Cardiac fibroblast (primary cell): ENCODE measurements around the gene DNPEP.

Source experiments
- DNase-seq, 2 donors: peaks; one replicate each; pipeline versions ENCODE4 v3.0.0 to v3.0.0-alpha.2; 2010; ENCODE audit warnings: low read depth in 2 of 2
- H3K4me3 ChIP-seq, 2 donors: replicated peaks in 1 of 2; 1 replicate in 1 of 2; 2 replicates in 1 of 2; pipeline ENCODE4 v1.5.1; 2011; ENCODE audit warnings: low read depth in 2 of 2, low read length in 2 of 2, mild to moderate bottlenecking in 2 of 2, moderate library complexity in 1 of 2
- TF ChIP-seq, protein P1 (sequence below): IDR thresholded peaks from one replicate; pipeline ENCODE4 v1.5.1; 2011; ENCODE audit warnings: low read depth, mild to moderate bottlenecking, low read length, inconsistent platforms

Gene DNPEP

DNA sequence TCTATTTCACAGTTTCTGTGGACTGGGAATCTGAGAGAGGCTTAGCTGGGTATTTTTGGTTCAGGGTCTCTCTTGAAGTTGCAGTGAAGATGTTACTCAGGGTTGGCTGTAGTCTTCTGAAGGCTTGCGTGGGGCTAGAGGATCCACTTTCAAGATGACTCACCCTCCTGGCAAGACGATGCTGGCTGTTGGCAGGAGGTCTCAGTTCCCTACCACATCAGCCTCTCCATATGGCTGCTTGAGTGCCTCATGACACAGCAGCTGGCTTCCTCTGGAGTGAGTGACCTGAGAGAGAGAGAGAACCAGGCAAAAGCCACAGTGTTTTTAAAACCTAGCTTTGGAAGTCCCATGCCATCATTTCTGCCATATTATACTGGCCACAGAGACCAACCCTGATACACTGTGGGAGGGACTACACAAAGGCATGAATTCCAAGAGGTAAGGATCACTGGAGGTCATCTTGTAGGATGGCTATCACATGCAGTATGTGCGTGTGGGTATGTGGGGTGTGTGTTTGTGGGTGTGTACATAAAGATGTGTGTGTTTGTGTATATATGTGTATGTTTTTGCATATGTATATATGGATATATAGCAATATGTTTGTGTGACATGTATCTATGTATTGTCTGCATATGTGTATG, 25.1 kb downstream of the DNPEP start:
- peak; percentile 95 for DNase-seq
- H3K4me3 ChIP-seq: no peak overlapping the region
- TF ChIP-seq, protein P1, sequence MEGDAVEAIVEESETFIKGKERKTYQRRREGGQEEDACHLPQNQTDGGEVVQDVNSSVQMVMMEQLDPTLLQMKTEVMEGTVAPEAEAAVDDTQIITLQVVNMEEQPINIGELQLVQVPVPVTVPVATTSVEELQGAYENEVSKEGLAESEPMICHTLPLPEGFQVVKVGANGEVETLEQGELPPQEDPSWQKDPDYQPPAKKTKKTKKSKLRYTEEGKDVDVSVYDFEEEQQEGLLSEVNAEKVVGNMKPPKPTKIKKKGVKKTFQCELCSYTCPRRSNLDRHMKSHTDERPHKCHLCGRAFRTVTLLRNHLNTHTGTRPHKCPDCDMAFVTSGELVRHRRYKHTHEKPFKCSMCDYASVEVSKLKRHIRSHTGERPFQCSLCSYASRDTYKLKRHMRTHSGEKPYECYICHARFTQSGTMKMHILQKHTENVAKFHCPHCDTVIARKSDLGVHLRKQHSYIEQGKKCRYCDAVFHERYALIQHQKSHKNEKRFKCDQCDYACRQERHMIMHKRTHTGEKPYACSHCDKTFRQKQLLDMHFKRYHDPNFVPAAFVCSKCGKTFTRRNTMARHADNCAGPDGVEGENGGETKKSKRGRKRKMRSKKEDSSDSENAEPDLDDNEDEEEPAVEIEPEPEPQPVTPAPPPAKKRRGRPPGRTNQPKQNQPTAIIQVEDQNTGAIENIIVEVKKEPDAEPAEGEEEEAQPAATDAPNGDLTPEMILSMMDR: no peak

DNA sequence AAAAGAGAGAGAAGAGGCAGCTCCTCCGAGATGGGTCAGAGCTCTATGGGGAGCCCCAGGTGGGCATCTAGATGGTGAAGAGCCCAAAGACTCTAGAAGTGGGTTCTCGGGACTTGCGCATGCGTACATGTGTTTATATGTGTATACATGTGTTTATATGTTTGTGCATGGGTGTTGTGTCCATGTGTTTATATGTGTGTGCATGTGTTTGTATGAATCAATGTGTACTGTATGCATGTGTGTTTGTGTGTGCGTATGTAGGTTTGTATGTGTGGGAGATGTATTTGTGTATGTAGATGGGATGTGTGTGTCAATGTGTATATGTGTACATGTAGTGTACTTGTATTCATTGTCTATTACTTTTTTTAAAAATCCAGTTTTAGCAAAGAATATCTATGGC, 25.6 kb downstream of the DNPEP start:
- no peak overlapping the region for H3K4me3 ChIP-seq
- DNase-seq: no peak
- TF ChIP-seq, protein P1: no peak

DNA sequence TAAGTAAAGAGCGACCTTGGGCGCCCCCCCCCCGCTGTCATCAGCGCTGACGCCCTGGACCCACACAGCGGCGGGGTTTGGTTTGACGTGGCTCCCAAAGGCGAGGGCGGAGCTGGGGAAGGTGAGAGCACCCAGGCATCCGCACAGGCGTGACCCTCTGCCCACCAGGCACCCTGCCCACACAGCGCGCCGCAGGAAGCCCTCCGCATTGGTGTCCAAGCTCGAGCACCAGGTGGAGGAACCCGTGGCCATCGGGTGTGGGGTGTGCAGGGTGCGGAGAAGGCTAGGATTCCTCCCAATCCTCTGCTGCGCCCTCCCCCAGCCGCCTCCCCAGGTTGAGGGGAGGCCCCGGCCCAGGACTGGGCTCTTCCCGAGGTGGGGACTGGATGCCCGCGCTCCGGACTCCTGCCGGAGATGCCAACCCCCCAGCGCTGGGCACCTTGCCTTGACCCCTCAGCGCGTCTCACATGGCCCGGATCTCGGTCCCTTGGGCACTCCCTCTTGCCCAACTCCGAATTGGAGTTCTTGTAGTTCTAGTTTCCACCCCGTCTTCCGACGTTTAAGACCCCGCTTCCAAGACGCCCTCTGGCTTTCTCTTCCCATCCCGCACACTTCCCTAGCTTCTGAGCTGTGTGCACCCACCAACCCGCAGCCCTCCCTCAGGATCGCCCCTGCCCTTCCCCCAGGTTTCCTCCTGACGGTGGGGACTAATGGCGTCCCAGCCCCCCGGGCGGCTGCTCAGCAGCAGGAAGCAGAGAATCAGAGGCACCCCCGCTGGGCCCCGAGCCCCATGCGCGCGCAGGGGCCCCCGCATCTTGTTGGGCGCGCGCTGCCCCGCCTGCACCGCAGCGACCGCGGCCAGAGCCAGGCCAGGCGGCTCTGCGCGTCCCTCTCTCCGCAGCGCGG, 29.3 kb downstream of the DNPEP start:
- peak overlapping the region in 1 of 2 donors; percentile 13 for H3K4me3 ChIP-seq
- DNase-seq: no peak
- TF ChIP-seq, protein P1: no peak

DNA sequence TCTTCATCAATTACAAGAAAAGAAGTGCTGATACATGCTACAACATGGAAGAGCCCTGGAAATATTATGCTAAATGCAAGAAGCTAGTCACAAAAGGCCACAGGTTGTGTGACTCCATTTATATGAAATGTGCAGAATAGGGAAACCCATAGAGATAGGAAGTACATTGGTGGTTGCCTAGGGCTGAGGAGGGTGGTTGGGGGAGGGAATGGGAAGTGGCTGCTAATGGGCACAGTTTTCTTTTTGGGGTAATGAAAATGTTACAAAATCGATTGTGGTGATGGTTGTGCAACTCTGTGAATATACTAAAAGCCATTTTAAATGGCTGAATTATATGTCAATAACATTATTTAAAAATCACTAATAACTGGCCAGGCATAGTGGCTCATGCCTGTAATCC, 30.9 kb downstream of the DNPEP start:
- TF ChIP-seq, protein P1: no peak
- no peak for DNase-seq

GRCh38 chr2:219354582-219354981, 33.1 kb downstream of the DNPEP start:
- no peak overlapping the region for H3K4me3 ChIP-seq
- TF ChIP-seq, protein P1: no peak
- DNase-seq: no peak

More for the DNA sequence above, 30.9 kb downstream of the DNPEP start:
- no peak overlapping the region for H3K4me3 ChIP-seq

GRCh38 chr2:219353129-219353528, 34.6 kb downstream of the DNPEP start:
- DNase-seq: no peak
- H3K4me3 ChIP-seq: no peak overlapping the region
- TF ChIP-seq, protein P1: no peak
